Measurements from ENCODE around the gene ACTR1B.

Gene ACTR1B

GRCh38 chr2:97656129-97656755, 7.6 kb downstream of the ACTR1B start:
- no peak for TF ChIP-seq CTCF (IDR thresholded peaks at IDR 0.05; ENCODE audit: low read depth, low read length, missing control alignments)
- Histone ChIP-seq H3K4me3 (ENCODE audit: low read depth, low read length) (no peak overlapping the region), H3K27me3 (replicated peaks) (no peaks in the 10 kb centered on the region), H3K27ac (no peak overlapping the region), H3K36me3 (replicated peaks) (peaks cover 31% of the 10 kb centered on the region)
- in situ Hi-C loops (cut with HindIII; ENCODE audit: low pct_ligation_motif_present, low sequenced_read_pairs), result no loop called here
- DNase-seq, result no peak

DNA sequence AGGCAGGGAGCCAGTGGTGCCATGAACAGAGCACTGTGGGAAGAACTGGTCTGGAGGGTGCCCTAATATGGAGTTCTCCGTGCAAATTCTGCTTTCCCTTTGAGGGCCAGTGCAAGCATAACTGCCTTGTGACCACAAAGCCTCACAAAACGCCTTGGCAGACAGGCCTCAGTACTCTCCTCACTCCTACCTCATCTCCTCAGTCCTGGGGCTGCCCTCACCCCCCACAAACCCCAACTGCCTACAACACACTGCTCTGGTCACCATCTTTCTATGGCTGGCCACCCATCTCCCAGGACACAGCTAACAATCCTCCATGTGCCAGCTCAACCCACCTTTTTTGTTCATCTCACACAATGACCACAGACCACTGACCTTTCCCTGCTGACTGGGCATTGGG, 9.1 kb downstream of the ACTR1B start:
- no peak for TF ChIP-seq CTCF (IDR thresholded peaks at IDR 0.05; ENCODE audit: low read depth, low read length, missing control alignments)
- no peak for DNase-seq
- Histone ChIP-seq H3K27ac (no peak overlapping the region), H3K27me3 (replicated peaks) (no peaks in the 10 kb centered on the region), H3K36me3 (replicated peaks) (peaks cover 31% of the 10 kb centered on the region), H3K4me3 (ENCODE audit: low read depth, low read length) (no peak overlapping the region)
- in situ Hi-C loops (cut with HindIII; ENCODE audit: low pct_ligation_motif_present, low sequenced_read_pairs), result no loop called here

DNA sequence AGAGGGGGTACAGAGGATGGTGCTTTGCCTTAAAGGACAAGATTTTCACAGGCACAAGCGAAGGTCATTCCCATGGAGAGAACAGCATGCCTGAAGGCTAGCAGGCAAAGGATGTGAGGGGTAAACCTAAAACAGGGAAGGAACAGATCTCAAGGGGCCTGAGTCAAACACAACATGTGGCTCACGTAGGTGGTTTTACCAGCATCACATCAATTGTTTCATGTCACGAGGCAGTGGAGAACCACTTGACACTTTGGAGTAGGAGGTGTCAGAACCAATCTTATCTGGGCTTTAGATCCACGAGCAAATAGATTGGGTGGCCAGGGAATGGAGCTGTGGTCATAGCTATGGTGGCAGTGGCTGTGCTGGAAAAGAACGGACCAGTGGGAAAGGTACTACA, 9.5 kb downstream of the ACTR1B start:
- Histone ChIP-seq H3K27me3 (replicated peaks) (no peaks in the 10 kb centered on the region), H3K4me3 (ENCODE audit: low read depth, low read length) (no peak overlapping the region), H3K27ac (no peak overlapping the region), H3K36me3 (replicated peaks) (peaks cover 31% of the 10 kb centered on the region)
- in situ Hi-C loops (cut with HindIII; ENCODE audit: low pct_ligation_motif_present, low sequenced_read_pairs), result no loop called here
- DNase-seq, result no peak
- TF ChIP-seq CTCF (IDR thresholded peaks at IDR 0.05; ENCODE audit: low read depth, low read length, missing control alignments), result no peak

DNA sequence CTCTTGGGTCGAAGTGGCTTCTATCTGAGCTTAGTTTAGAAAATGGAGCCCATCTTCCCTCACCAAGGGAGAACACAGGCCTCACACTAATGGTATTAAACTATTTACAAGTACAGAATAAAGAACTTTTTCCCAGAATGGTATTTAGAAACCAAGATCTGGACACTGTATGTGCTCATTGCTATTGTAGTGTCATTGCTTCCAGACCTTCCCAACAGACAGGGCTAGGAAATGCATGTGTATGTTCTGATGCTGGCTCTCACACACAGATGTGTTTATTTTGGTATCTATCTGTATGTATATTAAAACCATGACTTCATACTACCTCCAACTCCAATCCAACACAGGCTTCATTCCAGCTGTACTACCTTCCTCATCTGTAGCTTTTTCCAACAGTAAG, 10.0 kb downstream of the ACTR1B start:
- Histone ChIP-seq H3K27me3 (replicated peaks) (no peaks in the 10 kb centered on the region), H3K4me3 (ENCODE audit: low read depth, low read length) (no peak overlapping the region), H3K36me3 (replicated peaks) (peaks cover 32% of the 10 kb centered on the region), H3K27ac (no peak overlapping the region)
- in situ Hi-C loops (cut with HindIII; ENCODE audit: low pct_ligation_motif_present, low sequenced_read_pairs), result no loop called here
- DNase-seq, result no peak
- TF ChIP-seq CTCF (IDR thresholded peaks at IDR 0.05; ENCODE audit: low read depth, low read length, missing control alignments), result no peak

- TF ChIP-seq CTCF (IDR thresholded peaks at IDR 0.05; ENCODE audit: low read depth, low read length, missing control alignments), result no peak
- in situ Hi-C loops (cut with HindIII; ENCODE audit: low pct_ligation_motif_present, low sequenced_read_pairs), result no loop called here
- no peak for DNase-seq
- Histone ChIP-seq H3K36me3 (replicated peaks) (peaks cover 33% of the 10 kb centered on the region), H3K27me3 (replicated peaks) (no peaks in the 10 kb centered on the region), H3K27ac (no peak overlapping the region), H3K4me3 (ENCODE audit: low read depth, low read length) (no peak overlapping the region)
These were observed 10.4 kb downstream of the ACTR1B start for GRCh38 chr2:97653473-97653872.

- no peak for TF ChIP-seq CTCF (IDR thresholded peaks at IDR 0.05; ENCODE audit: low read depth, low read length, missing control alignments)
- no peak overlapping the region for H3K27ac ChIP-seq
- no peak for DNase-seq
- in situ Hi-C loops (cut with HindIII; ENCODE audit: low pct_ligation_motif_present, low sequenced_read_pairs), result no loop called here
- peaks cover 28% of the 10 kb centered on the region for H3K36me3 ChIP-seq (replicated peaks)
- H3K4me3 ChIP-seq (ENCODE audit: low read depth, low read length), result no peak overlapping the region
- H3K27me3 ChIP-seq (replicated peaks), result no peaks in the 10 kb centered on the region
These were observed 12.7 kb downstream of the ACTR1B start for GRCh38 chr2:97651114-97651513.

All from brain microvascular endothelial cell (primary cell).